ENCODE measurements around the gene ALPK1. TPM values are rescaled to one million over a fixed set of nuclear protein-coding genes. Genes with fewer than 3 reads are reported as not detected.

Gene ALPK1
- polyA plus RNA-seq, 1 of the 3 experiments (the other 2 are of a cell fraction), result 2.8 TPM

GRCh38 chr4:112410804-112411203 is 113.6 kb downstream of the ALPK1 start:
- Histone ChIP-seq H4K20me1 (ENCODE audit: insufficient read depth) (no peaks in the 10 kb centered on the region), H3K4me3 (ENCODE audit: low read depth in 2 of 2, low read length in 1 of 2) (no peak overlapping the region), H3K36me3 (replicated peaks in 1 of 2; ENCODE audit: control insufficient read depth in 1 of 2, insufficient read depth in 2 of 2, low read length in 1 of 2) (no peaks in the 10 kb centered on the region), H3K27me3 (ENCODE audit: insufficient read depth) (no peaks in the 10 kb centered on the region), H3K9ac (no peak overlapping the region), H3K9me2 (no peaks in the 10 kb centered on the region), H2AFZ (ENCODE audit: low read depth) (no peak overlapping the region), H3K4me2 (no peak overlapping the region), H3K79me2 (ENCODE audit: insufficient read depth) (no peaks in the 10 kb centered on the region), H3K9me3 (no peaks in the 10 kb centered on the region), H3F3A (replicated peaks; ENCODE audit: insufficient read depth) (no peaks in the 10 kb centered on the region), H3K4me1 (ENCODE audit: control insufficient read depth in 1 of 2, insufficient read depth in 2 of 2, low read depth in 1 of 2, low read length in 1 of 2) (no peaks in the 10 kb centered on the region), H3K27ac (ENCODE audit: low read depth in 2 of 2, low read length in 1 of 2) (no peak overlapping the region)
- no peak for DNase-seq
- POLR2A ChIA-PET, result no interaction called here
- 91% methylated on average over 7 of the region's 7 CpGs for WGBS (ENCODE audit: low lambda C conversion rate)
- CTCF ChIA-PET, result no interaction called here
- TF ChIP-seq EZH2phosphoT487 (IDR thresholded peaks at IDR 0.05; ENCODE audit: borderline replicate concordance, low read depth) (no peak), MXI1 (IDR thresholded peaks at IDR 0.05; ENCODE audit: low read depth, low read length) (no peak), REST (IDR thresholded peaks at IDR 0.05; ENCODE audit: low read depth, low read length) (no peak), TEAD4 (IDR thresholded peaks at IDR 0.05; ENCODE audit: borderline replicate concordance, insufficient read depth) (no peak), YY1 (IDR thresholded peaks at IDR 0.05; ENCODE audit: low read depth) (no peak), NFIC (IDR thresholded peaks at IDR 0.05; ENCODE audit: borderline replicate concordance) (no peak), POLR2AphosphoS5 (IDR thresholded peaks at IDR 0.05; ENCODE audit: low read depth, low read length) (no peak), TCF12 (IDR thresholded peaks at IDR 0.05) (no peak), USF2 (IDR thresholded peaks at IDR 0.05; ENCODE audit: borderline replicate concordance, low read depth, low read length) (no peak), FOXJ3 (CRISPR knock-in tag; IDR thresholded peaks at IDR 0.05) (no peak), RAD21 (IDR thresholded peaks at IDR 0.05; ENCODE audit: low read length) (no peak), EP300 (IDR thresholded peaks at IDR 0.05; ENCODE audit: borderline replicate concordance in 1 of 2, low read depth in 1 of 2, low read length in 1 of 2) (no peak), RCOR1 (IDR thresholded peaks at IDR 0.05; ENCODE audit: low read length) (no peak), RFX5 (IDR thresholded peaks at IDR 0.05; ENCODE audit: low read length) (no peak), RXRA (IDR thresholded peaks at IDR 0.05; ENCODE audit: borderline replicate concordance, low read depth) (no peak), ELF1 (IDR thresholded peaks at IDR 0.05) (no peak)
- TF ChIP-seq, protein P1, sequence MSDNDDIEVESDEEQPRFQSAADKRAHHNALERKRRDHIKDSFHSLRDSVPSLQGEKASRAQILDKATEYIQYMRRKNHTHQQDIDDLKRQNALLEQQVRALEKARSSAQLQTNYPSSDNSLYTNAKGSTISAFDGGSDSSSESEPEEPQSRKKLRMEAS (IDR thresholded peaks at IDR 0.05; ENCODE audit: low read depth), result no peak
- TF ChIP-seq, protein P2, sequence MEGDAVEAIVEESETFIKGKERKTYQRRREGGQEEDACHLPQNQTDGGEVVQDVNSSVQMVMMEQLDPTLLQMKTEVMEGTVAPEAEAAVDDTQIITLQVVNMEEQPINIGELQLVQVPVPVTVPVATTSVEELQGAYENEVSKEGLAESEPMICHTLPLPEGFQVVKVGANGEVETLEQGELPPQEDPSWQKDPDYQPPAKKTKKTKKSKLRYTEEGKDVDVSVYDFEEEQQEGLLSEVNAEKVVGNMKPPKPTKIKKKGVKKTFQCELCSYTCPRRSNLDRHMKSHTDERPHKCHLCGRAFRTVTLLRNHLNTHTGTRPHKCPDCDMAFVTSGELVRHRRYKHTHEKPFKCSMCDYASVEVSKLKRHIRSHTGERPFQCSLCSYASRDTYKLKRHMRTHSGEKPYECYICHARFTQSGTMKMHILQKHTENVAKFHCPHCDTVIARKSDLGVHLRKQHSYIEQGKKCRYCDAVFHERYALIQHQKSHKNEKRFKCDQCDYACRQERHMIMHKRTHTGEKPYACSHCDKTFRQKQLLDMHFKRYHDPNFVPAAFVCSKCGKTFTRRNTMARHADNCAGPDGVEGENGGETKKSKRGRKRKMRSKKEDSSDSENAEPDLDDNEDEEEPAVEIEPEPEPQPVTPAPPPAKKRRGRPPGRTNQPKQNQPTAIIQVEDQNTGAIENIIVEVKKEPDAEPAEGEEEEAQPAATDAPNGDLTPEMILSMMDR (IDR thresholded peaks at IDR 0.05), result no peak
